AG09309 (cell line): Measurements from ENCODE around the gene SLC6A20.

Source experiments
- DNase-seq: peaks from one replicate; pipeline ENCODE4 v3.0.0-alpha.2; 2010; ENCODE audit warnings: low read depth
- H3K4me3 ChIP-seq: 2 replicates; pipeline ENCODE4 v1.5.1; 2011; ENCODE audit warnings: mild to moderate bottlenecking, low read depth, low read length, moderate library complexity; ENCODE audit not compliant: control insufficient read depth
- CTCF ChIP-seq: IDR thresholded peaks from 2 replicates; pipeline ENCODE4 v1.5.1; 2011; ENCODE audit warnings: mild to moderate bottlenecking, low read depth, low read length, inconsistent platforms; ENCODE audit not compliant: insufficient read depth, control insufficient read depth; ENCODE audit errors: missing control alignments

Gene SLC6A20

GRCh38 chr3:45771831-45772230 lies 24.5 kb downstream of the SLC6A20 start:
- no peak for TF ChIP-seq CTCF
- no peak for DNase-seq
- no peak overlapping the region for H3K4me3 ChIP-seq

- no peak for DNase-seq
- H3K4me3 ChIP-seq: no peak overlapping the region
- no peak for TF ChIP-seq CTCF
These were observed 25.1 kb downstream of the SLC6A20 start for GRCh38 chr3:45771166-45771775.

- H3K4me3 ChIP-seq: no peak overlapping the region
- DNase-seq: no peak
- no peak for TF ChIP-seq CTCF
These were observed 30.4 kb downstream of the SLC6A20 start for GRCh38 chr3:45765958-45766357.

- no peak for DNase-seq
- no peak for TF ChIP-seq CTCF
- H3K4me3 ChIP-seq: no peak overlapping the region
These were observed 31.0 kb downstream of the SLC6A20 start for GRCh38 chr3:45765266-45765851.

- no peak for TF ChIP-seq CTCF
- no peak for DNase-seq
- H3K4me3 ChIP-seq: no peak overlapping the region
These were observed 33.0 kb downstream of the SLC6A20 start for GRCh38 chr3:45763303-45763675.

GRCh38 chr3:45762647-45763302 lies 33.6 kb downstream of the SLC6A20 start:
- DNase-seq: no peak
- TF ChIP-seq CTCF: no peak
- H3K4me3 ChIP-seq: no peak overlapping the region
